Measurements from ENCODE around the gene CCSER2.

GRCh38 chr10:84499846-84500245, 171.5 kb downstream of the CCSER2 start:
- TF ChIP-seq HDGF (IDR thresholded peaks at IDR 0.05; ENCODE audit: borderline replicate concordance) (no peak), FOXK2 (IDR thresholded peaks at IDR 0.05) (no peak)
